Right cardiac atrium (tissue), 5 donors: ENCODE measurements around the gene OR2C3. TPM values are rescaled to one million over a fixed set of nuclear protein-coding genes. Genes with fewer than 3 reads are reported as not detected.
"Not testable (repeated sequence)": the region's sequence is repeated elsewhere in the genome, so short reads cannot be mapped to it uniquely, and the experiment has no call there.

Source experiments
- ATAC-seq, 2 donors: fragments of 200-7000 bp; cut with Tn5 transposase; one replicate each; pipeline versions ENCODE4 v1.8.0 to v1.9.1; 2020; ENCODE audit warnings: moderate library complexity in 2 of 2, mild to moderate bottlenecking in 1 of 2
- DNase-seq, 3 donors: peaks; one replicate each; pipeline ENCODE4 v3.0.0-alpha.2; 2020
- H3K27ac ChIP-seq: one replicate; pipeline ENCODE4 v1.5.1; 2013; ENCODE audit warnings: mild to moderate bottlenecking, low read length, control low read depth, moderate library complexity
- H3K27me3 ChIP-seq: one replicate; pipeline ENCODE4 v1.6.1; 2013; ENCODE audit not compliant: control insufficient read depth, insufficient read depth
- H3K4me1 ChIP-seq: one replicate; pipeline ENCODE4 v1.6.1; 2013; ENCODE audit warnings: low read length; ENCODE audit not compliant: control insufficient read depth, insufficient read depth
- H3K4me3 ChIP-seq: one replicate; pipeline ENCODE4 v1.5.1; 2013; ENCODE audit warnings: low read length, control low read depth
- H3K9me3 ChIP-seq: one replicate; pipeline ENCODE4 v1.6.1; 2013; ENCODE audit warnings: low read length; ENCODE audit not compliant: control insufficient read depth
- WGBS: extraction: QIAGEN DNeasy Blood & Tissue Kit; methylation state at CpG from one replicate; pipeline ENCODE4 v1.1.7; 2013; 5-methylcytosine and 5-hydroxymethylcytosine counted together
- intact Hi-C, 4 donors: fragments of 100-400 bp; cut with DNase I; formaldehyde crosslinking; loops; one replicate each; pipeline versions ENCODE4 v1.11.0 to v1.14.0; 2022 to 2023
- polyA plus RNA-seq: library from polyadenylated mRNA; stranded (reverse); fragments of 200-250 nt; gene quantifications from one replicate; pipeline ENCODE4 v1.2.3, GENCODE V29; 2013
- total RNA-seq, 4 donors: library from RNA; stranded (reverse); fragmentation: NEBNext Ultra II Directional; extraction: Animal tissue kit (Norgen Biotek cat#: 25700); gene quantifications; one replicate each; pipeline ENCODE4 v1.2.1, GENCODE V29; 2021
- donor health status: healthy with polysubstance abuse.
- donor health status: DM: no; HTN: yes; CAD: no.
- donor health status: DM: no; HTN: no; CAD: no.
- donor health status: DM: no; HTN: yes; CAD: no; lungs with severe emphysema.
- donor health status: DM: yes; HTN: yes; CAD: no.

OR2C3 gene
- total and polyA plus RNA-seq, 5 donors, result 0.02 to 0.03 (median 0.03) TPM; not detected in 2

GRCh38 chr1:247517795-247518612 lies 18.2 kb downstream of the OR2C3 start:
- WGBS, result 43% methylated on average over 72 of the region's 72 CpGs
- peak in 2 of 3 donors; percentile 37 to 40 for DNase-seq
- Histone ChIP-seq H3K4me1 (no peaks in the 10 kb centered on the region), H3K4me3 (no peak overlapping the region), H3K9me3 (no peaks in the 10 kb centered on the region), H3K27ac (no peak overlapping the region), H3K27me3 (no peaks in the 10 kb centered on the region)
- peak in 1 of 2 donors; percentile 28 for ATAC-seq
- intact Hi-C loops, result no loop called here

- Histone ChIP-seq H3K27me3 (no peaks in the 10 kb centered on the region), H3K9me3 (no peaks in the 10 kb centered on the region), H3K4me3 (no peak overlapping the region), H3K4me1 (no peaks in the 10 kb centered on the region), H3K27ac (no peak overlapping the region)
- DNase-seq (no peak), ATAC-seq (no peak)
- 29% methylated on average over 3 of the region's 3 CpGs for WGBS
- intact Hi-C loops, result no loop called here
Observed at GRCh38 chr1:247506831-247507230, 29.4 kb downstream of the OR2C3 start.

DNA sequence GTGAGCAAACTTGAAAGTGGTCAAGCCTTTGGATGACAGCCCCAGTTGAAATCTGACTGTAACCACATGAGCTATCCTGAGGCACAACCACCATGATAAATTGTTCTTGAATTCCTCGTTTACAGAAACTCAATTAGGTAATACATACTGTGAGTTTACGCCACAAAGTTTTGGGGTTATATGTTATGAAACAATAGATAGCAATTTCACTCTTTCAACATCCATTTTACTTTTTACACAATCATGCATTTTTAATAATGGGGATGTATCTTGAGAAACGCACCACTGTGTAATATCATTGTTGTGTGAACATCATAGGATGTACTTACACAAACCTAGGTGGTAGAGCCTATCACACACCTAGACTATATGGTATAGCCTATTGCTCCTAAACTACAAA lies 35.4 kb downstream of the OR2C3 start:
- intact Hi-C loops, result no loop called here
- Histone ChIP-seq H3K4me1 (no peaks in the 10 kb centered on the region), H3K27me3 (no peaks in the 10 kb centered on the region), H3K27ac (no peak overlapping the region), H3K4me3 (no peak overlapping the region), H3K9me3 (no peaks in the 10 kb centered on the region)
- DNase-seq (no peak), ATAC-seq (no peak)
- 50% methylated on average over 3 of the region's 3 CpGs for WGBS

DNA sequence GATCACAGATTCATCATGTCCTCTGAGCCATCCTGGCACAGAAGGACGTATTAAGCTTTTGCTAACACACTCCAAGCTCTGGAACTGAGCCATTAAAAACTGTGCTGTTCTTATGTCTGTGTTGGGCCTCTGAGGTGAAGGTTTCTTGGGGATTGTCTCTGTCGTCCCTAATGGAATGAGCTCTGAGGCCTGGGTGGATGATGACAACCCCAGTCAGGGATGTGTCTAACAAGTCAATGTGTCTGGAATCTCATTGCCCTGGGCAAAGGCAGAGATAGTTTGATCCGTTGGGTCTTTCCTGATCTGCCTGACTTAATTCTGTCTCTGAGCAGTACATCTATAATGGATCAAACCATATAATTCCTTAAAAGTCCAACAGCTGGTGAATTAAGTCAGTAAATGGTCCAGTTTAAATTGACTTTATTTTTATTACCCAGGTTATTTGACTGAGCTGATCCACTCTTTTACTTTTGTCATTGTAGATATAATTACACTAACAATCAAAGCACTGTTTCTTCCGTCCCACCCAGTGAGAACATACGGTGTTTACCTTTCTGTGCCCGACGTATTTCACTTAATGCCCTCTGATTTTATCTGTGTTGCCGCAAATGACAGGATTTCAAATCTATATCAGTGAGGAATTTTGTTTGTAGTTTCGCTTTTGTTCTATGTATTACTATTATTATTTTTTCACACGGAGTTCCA lies 39.5 kb downstream of the OR2C3 start:
- DNase-seq (no peak), ATAC-seq (no peak)
- Histone ChIP-seq H3K4me1 (no peaks in the 10 kb centered on the region), H3K27me3 (no peaks in the 10 kb centered on the region), H3K4me3 (no peak overlapping the region), H3K27ac (no peak overlapping the region), H3K9me3 (no peaks in the 10 kb centered on the region)
- intact Hi-C loops, result no loop called here
- WGBS, result 68% methylated on average over 10 of the region's 10 CpGs

DNA sequence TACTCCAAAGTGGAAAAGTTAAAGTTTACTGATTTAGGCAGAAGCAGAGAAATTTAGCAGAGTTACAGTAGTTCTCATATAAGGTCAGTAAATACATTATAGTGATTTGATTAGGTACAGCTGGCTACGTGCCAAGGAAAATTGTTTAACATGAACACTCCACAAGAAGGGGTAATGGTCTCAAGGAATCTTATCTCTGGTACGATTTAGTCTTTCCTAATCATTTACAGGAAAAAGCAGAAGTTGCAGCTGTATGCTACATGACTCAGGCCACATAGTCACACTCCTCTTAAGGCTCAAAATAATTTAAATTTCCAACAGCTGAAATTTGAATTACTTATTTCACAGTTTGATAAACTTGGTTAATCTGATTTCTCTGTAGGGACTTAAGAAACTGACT lies 41.5 kb downstream of the OR2C3 start:
- DNase-seq (no peak), ATAC-seq (no peak)
- WGBS, result 21% methylated on average over 2 of the region's 2 CpGs
- H3K27ac ChIP-seq, result no peak overlapping the region
- H3K4me1 ChIP-seq, result no peaks in the 10 kb centered on the region
- no peaks in the 10 kb centered on the region for H3K27me3 ChIP-seq
- no peaks in the 10 kb centered on the region for H3K9me3 ChIP-seq
- intact Hi-C loops, result no loop called here
- no peak overlapping the region for H3K4me3 ChIP-seq

- Histone ChIP-seq H3K27ac (no peak overlapping the region), H3K4me1 (no peaks in the 10 kb centered on the region), H3K4me3 (no peak overlapping the region), H3K27me3 (no peaks in the 10 kb centered on the region), H3K9me3 (no peaks in the 10 kb centered on the region)
- WGBS, result 31% methylated on average over 1 of the region's 1 CpG
- no peak for ATAC-seq
- intact Hi-C loops, result no loop called here
- DNase-seq, result no peak
Observed at GRCh38 chr1:247493106-247493505, 43.1 kb downstream of the OR2C3 start.

DNA sequence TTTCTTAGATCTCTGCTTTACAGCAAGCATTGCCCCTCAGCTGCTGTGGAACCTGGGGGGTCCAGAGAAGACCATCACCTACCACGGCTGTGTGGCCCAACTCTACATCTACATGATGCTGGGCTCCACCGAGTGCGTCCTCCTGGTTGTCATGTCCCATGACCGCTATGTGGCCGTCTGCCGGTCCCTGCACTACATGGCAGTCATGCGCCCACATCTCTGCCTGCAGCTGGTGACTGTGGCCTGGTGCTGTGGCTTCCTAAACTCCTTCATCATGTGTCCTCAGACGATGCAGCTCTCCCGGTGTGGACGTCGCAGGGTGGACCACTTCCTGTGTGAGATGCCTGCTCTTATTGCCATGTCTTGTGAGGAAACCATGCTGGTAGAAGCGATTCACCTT lies 44.9 kb downstream of the OR2C3 start:
- Histone ChIP-seq H3K4me1 (no peaks in the 10 kb centered on the region), H3K27me3 (no peaks in the 10 kb centered on the region), H3K9me3 (no peaks in the 10 kb centered on the region), H3K4me3 (no peak overlapping the region), H3K27ac (no peak overlapping the region)
- WGBS, result 85% methylated on average over 12 of the region's 12 CpGs
- no peak for ATAC-seq
- intact Hi-C loops, result no loop called here
- DNase-seq, result no peak

DNA sequence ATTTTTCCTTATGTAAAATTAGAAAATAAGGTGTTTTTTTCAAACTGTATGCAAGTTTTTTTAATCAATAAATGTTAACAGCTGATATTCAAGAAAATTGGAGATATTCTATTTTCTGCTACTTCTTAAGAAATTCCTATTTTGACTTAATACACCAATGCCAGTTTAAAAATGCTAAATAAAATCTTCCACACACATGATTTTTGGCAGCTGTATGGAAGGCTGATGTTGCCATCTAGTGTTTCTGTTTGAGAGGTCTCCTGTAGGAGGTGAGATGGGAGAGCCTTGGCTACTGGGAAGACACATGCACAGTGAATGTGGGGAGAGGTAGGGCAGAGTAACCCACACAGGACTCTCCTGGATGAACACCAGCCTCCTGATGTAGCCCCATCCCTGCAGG lies 49.2 kb downstream of the OR2C3 start:
- Histone ChIP-seq H3K4me1 (no peaks in the 10 kb centered on the region), H3K9me3 (no peaks in the 10 kb centered on the region), H3K27ac (no peak overlapping the region), H3K4me3 (no peak overlapping the region), H3K27me3 (no peaks in the 10 kb centered on the region)
- intact Hi-C loops, result loop anchor here in 3 of 4 donors (2.0 to 10.0 kb wide), 3 partner anchors 92 to 96 kb away; no protein-coding TSS in a partner anchor
- ATAC-seq (peak; percentile 68 to 72), DNase-seq (no peak)

DNA sequence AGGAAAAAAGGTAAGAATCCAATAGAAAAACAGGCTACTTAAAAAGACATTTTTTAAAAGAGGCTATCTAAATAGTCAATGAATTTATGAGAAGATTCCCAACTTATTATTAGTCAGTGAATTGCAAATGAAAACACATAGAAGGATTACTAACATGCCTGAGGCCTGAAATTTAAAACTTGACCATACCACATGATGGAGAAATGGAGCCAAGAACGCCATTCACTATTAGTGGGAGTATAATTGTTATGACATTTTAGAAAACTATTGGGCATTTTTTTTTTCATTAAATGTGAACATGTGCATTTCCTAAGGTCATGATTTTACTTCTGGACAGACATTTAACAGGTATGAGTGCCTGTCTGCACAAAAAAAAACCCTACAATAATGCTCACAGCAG lies 53.5 kb downstream of the OR2C3 start:
- Histone ChIP-seq H3K4me3 (no peak overlapping the region), H3K27me3 (no peaks in the 10 kb centered on the region), H3K9me3 (peaks cover 2% of the 10 kb centered on the region), H3K4me1 (no peaks in the 10 kb centered on the region), H3K27ac (no peak overlapping the region)
- ATAC-seq, result no peak
- DNase-seq, result no peak
- intact Hi-C loops, result loop anchor here in 1 of 4 donors (10.0 kb wide), 1 partner anchor 88 kb away; no protein-coding TSS in a partner anchor
- WGBS, result 67% methylated on average over 1 of the region's 1 CpG

DNA sequence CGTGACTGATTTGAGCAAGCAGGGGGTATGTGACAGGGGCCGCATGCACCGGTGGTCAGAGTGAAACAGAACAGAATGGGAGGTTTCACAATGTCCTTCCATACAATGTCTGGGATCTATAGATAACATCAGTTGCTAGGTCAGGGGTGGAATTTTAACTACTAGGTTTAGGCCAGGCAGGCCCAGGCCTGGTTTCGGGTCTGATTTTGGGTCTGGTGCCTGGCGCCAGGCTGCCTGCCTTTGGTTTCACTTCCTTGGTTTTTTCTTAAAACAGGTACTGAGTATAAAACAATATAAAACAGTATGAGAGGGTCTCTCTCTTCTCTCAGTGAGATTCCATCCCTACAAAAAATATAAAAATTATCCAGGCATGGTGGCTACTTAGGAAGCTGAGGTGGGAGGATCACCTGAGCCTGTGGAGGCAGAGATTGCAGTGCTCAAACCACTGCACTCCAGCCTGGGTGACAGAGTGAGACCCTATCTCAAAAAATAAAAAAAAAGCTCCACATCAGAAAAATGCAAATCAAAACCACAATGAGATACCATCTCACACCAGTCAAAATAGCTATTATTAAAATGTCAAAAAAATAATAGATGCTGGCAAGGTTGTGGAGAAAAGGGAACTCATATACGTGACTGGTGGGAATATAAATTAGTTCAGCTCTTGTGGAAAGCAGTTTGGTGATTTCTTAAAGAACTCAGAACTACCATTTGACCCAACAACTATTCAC lies 59.7 kb downstream of the OR2C3 start:
- H3K27me3 ChIP-seq, ATAC-seq, DNase-seq, intact Hi-C loops, H3K4me1 ChIP-seq, H3K9me3 ChIP-seq, H3K27ac ChIP-seq, H3K4me3 ChIP-seq: not testable (repeated sequence)
- WGBS, result 87% methylated on average over 6 of the region's 6 CpGs

DNA sequence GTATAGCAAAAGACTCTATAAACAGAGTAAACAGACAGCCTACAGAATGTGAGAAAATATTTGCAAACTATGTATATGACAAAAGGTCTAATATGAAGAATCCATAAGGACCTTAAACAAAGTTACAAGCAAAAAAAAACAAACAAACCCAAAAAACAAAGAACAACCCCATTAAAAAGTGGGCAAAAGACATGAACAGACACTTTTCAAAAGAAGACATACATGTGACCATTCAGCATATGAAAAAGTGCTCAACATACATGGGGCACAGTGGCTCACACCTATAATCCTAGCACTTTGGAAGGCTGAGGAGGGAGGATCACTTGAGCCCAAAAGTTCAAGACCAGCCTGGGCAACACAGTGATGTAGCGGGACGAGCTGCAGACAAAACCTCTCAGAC lies 60.4 kb downstream of the OR2C3 start:
- Histone ChIP-seq H3K4me3 (no peak overlapping the region), H3K27ac (no peak overlapping the region), H3K4me1 (no peaks in the 10 kb centered on the region), H3K9me3 (peaks cover 2% of the 10 kb centered on the region), H3K27me3 (no peaks in the 10 kb centered on the region)
- ATAC-seq (no peak), DNase-seq (no peak)
- WGBS, result 94% methylated on average over 2 of the region's 2 CpGs
- intact Hi-C loops, result no loop called here
